ENCODE measurements around the gene GPC6. TPM values are rescaled to one million over a fixed set of nuclear protein-coding genes. Genes with fewer than 3 reads are reported as not detected.

Gene GPC6
- total RNA-seq, 4 donors from 2014 or later: 2.7 to 5.7 (median 4.4) TPM

DNA sequence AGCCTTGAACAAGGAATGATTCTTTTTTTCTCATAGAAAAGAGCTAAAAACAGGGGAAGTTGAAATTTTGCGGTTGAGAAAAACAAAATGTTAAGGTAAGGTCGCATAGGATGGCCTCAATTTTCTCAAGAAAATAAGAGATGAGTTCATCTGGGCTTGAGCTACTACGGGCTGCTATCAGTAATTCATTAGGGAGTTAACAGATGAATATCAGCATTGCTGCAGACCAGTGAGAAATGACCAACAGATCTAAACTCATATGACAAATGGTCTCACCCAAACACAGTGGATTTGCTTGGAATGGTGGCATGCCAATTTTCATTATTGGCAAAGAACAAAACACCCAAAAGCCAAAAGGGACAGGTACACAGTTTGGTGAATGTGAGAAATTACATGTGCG is 56.6 kb downstream of the GPC6 start:
- no peak for DNase-seq (ENCODE audit: low spot score in 2 of 2)
- no peak for TF ChIP-seq POLR2AphosphoS5 (IDR thresholded peaks at IDR 0.05)
- TF ChIP-seq, protein P1, sequence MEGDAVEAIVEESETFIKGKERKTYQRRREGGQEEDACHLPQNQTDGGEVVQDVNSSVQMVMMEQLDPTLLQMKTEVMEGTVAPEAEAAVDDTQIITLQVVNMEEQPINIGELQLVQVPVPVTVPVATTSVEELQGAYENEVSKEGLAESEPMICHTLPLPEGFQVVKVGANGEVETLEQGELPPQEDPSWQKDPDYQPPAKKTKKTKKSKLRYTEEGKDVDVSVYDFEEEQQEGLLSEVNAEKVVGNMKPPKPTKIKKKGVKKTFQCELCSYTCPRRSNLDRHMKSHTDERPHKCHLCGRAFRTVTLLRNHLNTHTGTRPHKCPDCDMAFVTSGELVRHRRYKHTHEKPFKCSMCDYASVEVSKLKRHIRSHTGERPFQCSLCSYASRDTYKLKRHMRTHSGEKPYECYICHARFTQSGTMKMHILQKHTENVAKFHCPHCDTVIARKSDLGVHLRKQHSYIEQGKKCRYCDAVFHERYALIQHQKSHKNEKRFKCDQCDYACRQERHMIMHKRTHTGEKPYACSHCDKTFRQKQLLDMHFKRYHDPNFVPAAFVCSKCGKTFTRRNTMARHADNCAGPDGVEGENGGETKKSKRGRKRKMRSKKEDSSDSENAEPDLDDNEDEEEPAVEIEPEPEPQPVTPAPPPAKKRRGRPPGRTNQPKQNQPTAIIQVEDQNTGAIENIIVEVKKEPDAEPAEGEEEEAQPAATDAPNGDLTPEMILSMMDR (IDR thresholded peaks at IDR 0.05): no peak
- no peak for TF ChIP-seq EP300 (IDR thresholded peaks at IDR 0.05)
- no peak for TF ChIP-seq POLR2A (IDR thresholded peaks at IDR 0.05)
- 91% methylated on average over 4 of the region's 4 CpGs for WGBS
- Histone ChIP-seq H3K4me1 (no peaks in the 10 kb centered on the region), H3K36me3 (no peaks in the 10 kb centered on the region), H3K27me3 (no peaks in the 10 kb centered on the region), H3K9me3 (no peaks in the 10 kb centered on the region), H3K27ac (no peak overlapping the region), H3K4me3 (no peak overlapping the region)

- no peaks in the 10 kb centered on the region for H3K36me3 ChIP-seq
- H3K27ac ChIP-seq: no peak overlapping the region
- no peaks in the 10 kb centered on the region for H3K4me1 ChIP-seq
- TF ChIP-seq POLR2AphosphoS5 (IDR thresholded peaks at IDR 0.05) (no peak), POLR2A (IDR thresholded peaks at IDR 0.05) (no peak), EP300 (IDR thresholded peaks at IDR 0.05) (no peak)
- TF ChIP-seq, protein P1 (IDR thresholded peaks at IDR 0.05): no peak
- H3K27me3 ChIP-seq: no peaks in the 10 kb centered on the region
- no peak overlapping the region for H3K4me3 ChIP-seq
- no peak for DNase-seq (ENCODE audit: low spot score in 2 of 2)
- 85% methylated on average over 1 of the region's 1 CpG for WGBS
- H3K9me3 ChIP-seq: no peaks in the 10 kb centered on the region
Measured at GRCh38 chr13:93284064-93284463, 57.5 kb downstream of the GPC6 start.

GRCh38 chr13:93286047-93286446 is 59.4 kb downstream of the GPC6 start:
- TF ChIP-seq EP300 (IDR thresholded peaks at IDR 0.05): no peak
- TF ChIP-seq POLR2AphosphoS5 (IDR thresholded peaks at IDR 0.05): no peak
- TF ChIP-seq, protein P1 (IDR thresholded peaks at IDR 0.05): no peak
- TF ChIP-seq POLR2A (IDR thresholded peaks at IDR 0.05): no peak
- no peaks in the 10 kb centered on the region for H3K36me3 ChIP-seq
- no peak overlapping the region for H3K27ac ChIP-seq
- no peak overlapping the region for H3K4me3 ChIP-seq
- no peaks in the 10 kb centered on the region for H3K27me3 ChIP-seq
- no peak for DNase-seq (ENCODE audit: low spot score in 2 of 2)
- no peaks in the 10 kb centered on the region for H3K4me1 ChIP-seq
- WGBS: 63% methylated on average over 4 of the region's 4 CpGs
- H3K9me3 ChIP-seq: no peaks in the 10 kb centered on the region

- TF ChIP-seq EP300 (IDR thresholded peaks at IDR 0.05) (no peak), POLR2AphosphoS5 (IDR thresholded peaks at IDR 0.05) (no peak), POLR2A (IDR thresholded peaks at IDR 0.05) (no peak)
- TF ChIP-seq, protein P1 (IDR thresholded peaks at IDR 0.05): no peak
- Histone ChIP-seq H3K4me3 (no peak overlapping the region), H3K4me1 (no peaks in the 10 kb centered on the region), H3K9me3 (no peaks in the 10 kb centered on the region), H3K27me3 (no peaks in the 10 kb centered on the region), H3K36me3 (no peaks in the 10 kb centered on the region), H3K27ac (no peak overlapping the region)
- no peak for DNase-seq (ENCODE audit: low spot score in 2 of 2)
- WGBS: 64% methylated on average over 4 of the region's 4 CpGs
Measured at GRCh38 chr13:93289053-93289452, 62.4 kb downstream of the GPC6 start.

DNA sequence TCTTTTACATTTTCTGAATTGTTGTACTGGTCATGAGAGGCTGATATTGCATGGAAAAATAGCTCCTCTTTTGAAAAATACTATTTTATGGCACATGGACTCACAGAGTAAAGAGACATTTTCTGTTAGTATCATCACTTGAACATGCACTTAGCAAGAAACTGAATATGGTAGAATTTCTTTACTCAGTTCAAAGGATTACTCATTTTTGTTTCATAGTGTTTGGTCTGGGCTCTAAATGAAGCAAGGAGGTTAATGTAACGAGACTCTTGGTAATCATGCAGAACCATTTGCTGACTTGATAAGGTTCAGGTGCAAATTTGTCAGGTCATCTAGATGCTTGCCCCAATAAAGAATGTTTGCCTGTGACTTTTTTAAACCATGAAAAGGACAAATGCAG is 63.2 kb downstream of the GPC6 start:
- 84% methylated on average over 1 of the region's 1 CpG for WGBS

More for the DNA sequence above, 63.2 kb downstream of the GPC6 start:
- Histone ChIP-seq H3K4me1 (no peaks in the 10 kb centered on the region), H3K9me3 (no peaks in the 10 kb centered on the region), H3K4me3 (no peak overlapping the region), H3K27ac (no peak overlapping the region), H3K36me3 (no peaks in the 10 kb centered on the region), H3K27me3 (no peaks in the 10 kb centered on the region)
- TF ChIP-seq POLR2AphosphoS5 (IDR thresholded peaks at IDR 0.05) (no peak), POLR2A (IDR thresholded peaks at IDR 0.05) (no peak), EP300 (IDR thresholded peaks at IDR 0.05) (no peak)
- TF ChIP-seq, protein P1 (IDR thresholded peaks at IDR 0.05): no peak
- no peak for DNase-seq (ENCODE audit: low spot score in 2 of 2)

Data from suprapubic skin (tissue), 4 donors.